SIG-M5 treated with dmso at 0.1 percent for 504 hours (cell line): ENCODE data around the gene SLC7A1.
A peak's percentile ranks its signal among the peaks of the same experiment; 100 is the strongest.

ENCODE experiments used
- DNase-seq: peaks from one replicate; lab custom pipeline; 2025; ENCODE audit not compliant: unreplicated experiment; lab: John Stamatoyannopoulos, UW

SLC7A1 gene

GRCh38 chr13:29513002-29513980 is 82.2 kb downstream of the SLC7A1 start:
- DNase-seq: no peak

- no peak for DNase-seq
These were observed 83.5 kb downstream of the SLC7A1 start for GRCh38 chr13:29511980-29512379.

- no peak for DNase-seq
These were observed 84.2 kb downstream of the SLC7A1 start for GRCh38 chr13:29511106-29511796.

GRCh38 chr13:29510651-29511084 is 84.8 kb downstream of the SLC7A1 start:
- DNase-seq: no peak

- no peak for DNase-seq
These were observed 85.4 kb downstream of the SLC7A1 start for GRCh38 chr13:29509999-29510589.

GRCh38 chr13:29508876-29509252 is 86.6 kb downstream of the SLC7A1 start:
- no peak for DNase-seq

GRCh38 chr13:29508130-29508875 is 87.2 kb downstream of the SLC7A1 start:
- peak; percentile 49 for DNase-seq

- DNase-seq: no peak
These were observed 88.1 kb downstream of the SLC7A1 start for GRCh38 chr13:29507356-29507755.

GRCh38 chr13:29505950-29506349 is 89.5 kb downstream of the SLC7A1 start:
- no peak for DNase-seq

- DNase-seq: no peak
These were observed 90.0 kb downstream of the SLC7A1 start for GRCh38 chr13:29505511-29505910.

GRCh38 chr13:29504691-29505090 is 90.8 kb downstream of the SLC7A1 start:
- DNase-seq: no peak

GRCh38 chr13:29503041-29503837 is 92.2 kb downstream of the SLC7A1 start:
- DNase-seq: no peak

- no peak for DNase-seq
These were observed 93.0 kb downstream of the SLC7A1 start for GRCh38 chr13:29502391-29503008.

- DNase-seq: no peak
These were observed 93.8 kb downstream of the SLC7A1 start for GRCh38 chr13:29501674-29502073.

GRCh38 chr13:29500386-29500785 is 95.1 kb downstream of the SLC7A1 start:
- no peak for DNase-seq

GRCh38 chr13:29499506-29500165 is 95.9 kb downstream of the SLC7A1 start:
- DNase-seq: no peak

GRCh38 chr13:29498426-29499040 is 97.0 kb downstream of the SLC7A1 start:
- DNase-seq: no peak

GRCh38 chr13:29497137-29497654 is 98.3 kb downstream of the SLC7A1 start:
- no peak for DNase-seq
